T-cell (primary cell): ENCODE data around the gene USH2A. TPM values are rescaled to one million over a fixed set of nuclear protein-coding genes. Genes with fewer than 3 reads are reported as not detected.

Experiments used
- ATAC-seq, 4 experiments: fragments of 200-7000 bp in 3 of 4; fragments of 150-1000 bp in 1 of 4; cut with Tn5 transposase; replicated peaks in 1 of 4; 1 replicate in 3 of 4; 2 replicates in 1 of 4; pipeline ENCODE4 v1.10.0; 2021; ENCODE audit warnings: moderate library complexity in 3 of 4, mild to moderate bottlenecking in 2 of 4, moderate number of reproducible peaks in 1 of 4
- CTCF ChIA-PET, 2 donors: fragments of 300-600 bp; sonication (Branson Sonifier 250); formaldehyde crosslinking; loops; one replicate each; lab custom pipeline; 2022; ENCODE audit warnings: antibody characterized with exemption in 2 of 2; lab: Charles Lee
- POLR2A ChIA-PET, 2 donors: fragments of 300-600 bp; sonication (Branson Sonifier 250); formaldehyde crosslinking; loops; one replicate each; lab custom pipeline; 2022; ENCODE audit warnings: antibody characterized with exemption in 2 of 2; lab: Charles Lee
- DNase-seq, 35 experiments: peaks; one replicate each; pipeline versions ENCODE4 v3.0.0 to v3.0.0-alpha.2; 2013 to 2023
- H3K27ac ChIP-seq: one replicate; pipeline ENCODE4 v1.5.1; 2013; ENCODE audit warnings: low read length
- H3K27me3 ChIP-seq, 2 experiments: replicated peaks in 1 of 2; 1 replicate in 1 of 2; 2 replicates in 1 of 2; pipeline versions ENCODE4 v1.6.1 to v1.7.0; 2013; ENCODE audit warnings: low read length in 1 of 2, mixed read lengths in 1 of 2; ENCODE audit not compliant: control insufficient read depth in 2 of 2, insufficient read depth in 2 of 2; ENCODE audit errors: extremely low read depth in 1 of 2
- H3K36me3 ChIP-seq, 2 donors: 1 replicate in 1 of 2; 2 replicates in 1 of 2; pipeline versions ENCODE4 v1.6.1 to v1.7.0; 2013; ENCODE audit warnings: low read length in 1 of 2; ENCODE audit not compliant: control insufficient read depth in 2 of 2, insufficient read depth in 1 of 2; ENCODE audit errors: extremely low read depth in 1 of 2
- H3K4me1 ChIP-seq, 2 experiments: 1 replicate in 1 of 2; 2 replicates in 1 of 2; pipeline versions ENCODE4 v1.6.1 to v1.7.0; 2013; ENCODE audit warnings: low read length in 2 of 2, mixed read lengths in 1 of 2; ENCODE audit not compliant: insufficient read depth in 2 of 2, control insufficient read depth in 1 of 2; ENCODE audit errors: extremely low read depth in 1 of 2
- H3K4me3 ChIP-seq, 2 donors: 1 replicate in 1 of 2; 2 replicates in 1 of 2; pipeline versions ENCODE4 v1.5.1 to v1.7.0; 2013; ENCODE audit warnings: mild to moderate bottlenecking in 2 of 2, low read length in 1 of 2, moderate library complexity in 1 of 2; ENCODE audit not compliant: control insufficient read depth in 1 of 2; ENCODE audit errors: extremely low read depth in 1 of 2
- H3K9me3 ChIP-seq: 2 replicates; pipeline ENCODE4 v1.7.0; 2013
- H3K27ac Mint-ChIP-seq, 2 donors: one replicate each; pipeline ENCODE4 v1.8.0; 2020 to 2021; ENCODE audit warnings: mild to moderate bottlenecking in 2 of 2, mixed read lengths in 2 of 2
- H3K27me3 Mint-ChIP-seq, 2 donors: one replicate each; pipeline ENCODE4 v1.8.0; 2021 to 2022; ENCODE audit warnings: mixed read lengths in 2 of 2
- H3K36me3 Mint-ChIP-seq: one replicate; pipeline ENCODE4 v1.8.0; 2021; ENCODE audit warnings: mixed read lengths
- H3K4me1 Mint-ChIP-seq, 3 donors: one replicate each; pipeline ENCODE4 v1.8.0; 2020 to 2022; ENCODE audit warnings: mixed read lengths in 3 of 3, mild to moderate bottlenecking in 1 of 3
- H3K4me3 Mint-ChIP-seq, 3 donors: one replicate each; pipeline ENCODE4 v1.8.0; 2020 to 2022; ENCODE audit warnings: mild to moderate bottlenecking in 3 of 3, mixed read lengths in 3 of 3, moderate library complexity in 3 of 3
- H3K9me3 Mint-ChIP-seq, 3 donors: one replicate each; pipeline ENCODE4 v1.8.0; 2020 to 2022; ENCODE audit warnings: mixed read lengths in 3 of 3
- WGBS: methylation state at CpG from one replicate; pipeline ENCODE4 v1.1.5; 2013; ENCODE audit warnings: missing lambda C conversion rate; ENCODE audit not compliant: insufficient coverage; 5-methylcytosine and 5-hydroxymethylcytosine counted together
- total RNA-seq, 35 experiments: library from RNA in 6 of 35; stranded (reverse) in 6 of 35; fragments of 120-200 nt in 1 of 35; gene quantifications; one replicate each; pipeline versions ENCODE4 v1.2.1 to v1.2.4 and lab custom pipeline; 2013 to 2026

Gene USH2A
- total RNA-seq, 5 donors from 2014 or later (not counting 1 experiment from before 2014, with no cell fraction given), result not detected

GRCh38 chr1:215583185-215583749, 840.0 kb downstream of the USH2A start:
- POLR2A ChIA-PET, result no interaction called here
- H3K27me3 Mint-ChIP-seq, result no peaks in the 10 kb centered on the region

DNA sequence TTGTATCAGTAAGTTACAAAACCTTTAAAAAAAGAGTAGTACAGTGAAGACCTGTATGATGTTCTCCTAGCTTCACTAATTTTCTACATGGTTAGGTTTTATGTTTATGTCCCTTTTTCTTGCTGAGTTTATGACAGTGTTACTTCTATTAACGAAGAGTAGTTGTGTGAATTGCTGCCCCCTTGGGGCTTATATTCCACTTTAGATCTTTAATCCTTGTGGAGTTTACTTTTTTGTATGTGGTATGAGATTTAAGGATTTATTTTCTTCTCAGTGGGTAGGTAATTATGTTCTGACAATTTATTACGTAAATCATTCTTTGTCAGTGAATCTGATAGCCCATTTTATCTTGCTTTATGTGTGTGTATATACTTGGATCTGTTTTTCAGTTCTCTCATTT, 841.4 kb downstream of the USH2A start:
- no peaks in the 10 kb centered on the region for H3K27me3 ChIP-seq
- ChIA-PET CTCF (no interaction called here), POLR2A (no interaction called here)
- no peak overlapping the region for H3K27ac ChIP-seq
- WGBS, result no CpG with 5 or more reads among the region's 2 CpGs
- Mint-ChIP-seq H3K27me3 (no peaks in the 10 kb centered on the region), H3K36me3 (peaks cover 24% of the 10 kb centered on the region), H3K4me3 (no peak overlapping the region), H3K27ac (no peak overlapping the region), H3K9me3 (peaks cover 5 to 8% (median 5%) of the 10 kb centered on the region in 3 donors), H3K4me1 (no peaks in the 10 kb centered on the region)
- no peak for DNase-seq
- ATAC-seq, result no peak
- H3K9me3 ChIP-seq, result no peaks in the 10 kb centered on the region
- H3K4me1 ChIP-seq, result no peaks in the 10 kb centered on the region
- no peak overlapping the region for H3K4me3 ChIP-seq
- H3K36me3 ChIP-seq, result no peaks in the 10 kb centered on the region

More at GRCh38 chr1:215583185-215583749, 840.0 kb downstream of the USH2A start:
- H3K4me1 ChIP-seq, result no peaks in the 10 kb centered on the region
- no peaks in the 10 kb centered on the region for H3K9me3 ChIP-seq
- no peaks in the 10 kb centered on the region for H3K36me3 ChIP-seq
- H3K27ac ChIP-seq, result no peak overlapping the region
- WGBS, result 85% methylated on average over 3 of the region's 5 CpGs
- peaks cover 24% of the 10 kb centered on the region for H3K36me3 Mint-ChIP-seq
- DNase-seq, result no peak
- peaks cover 5 to 8% (median 5%) of the 10 kb centered on the region in 3 donors for H3K9me3 Mint-ChIP-seq
- H3K27me3 ChIP-seq, result no peaks in the 10 kb centered on the region
- H3K27ac Mint-ChIP-seq, result no peak overlapping the region
- no peak overlapping the region for H3K4me3 Mint-ChIP-seq
- H3K4me1 Mint-ChIP-seq, result no peaks in the 10 kb centered on the region
- no peak overlapping the region for H3K4me3 ChIP-seq
- no peak for ATAC-seq
- CTCF ChIA-PET, result no interaction called here
